Right lung (tissue), 5 donors: ENCODE results near the gene CHCHD4. TPM values are rescaled to one million over a fixed set of nuclear protein-coding genes. Genes with fewer than 3 reads are reported as not detected.
"Not testable (repeated sequence)": the region's sequence is repeated elsewhere in the genome, so short reads cannot be mapped to it uniquely, and the experiment has no call there.

Source experiments
- DNase-seq, 2 donors: peaks; one replicate each; pipeline ENCODE4 v3.0.0-alpha.2; 2013
- polyA plus RNA-seq, 5 donors: library from polyadenylated mRNA; unstranded; fragments of 120-200 nt; gene quantifications; one replicate each; pipeline versions ENCODE4 v1.2.1 to v1.2.3, GENCODE V29; 2013; ENCODE audit warnings: inconsistent platforms in 1 of 5, low replicate concordance in 1 of 5; ENCODE audit not compliant: insufficient read length in 5 of 5, insufficient read depth in 1 of 5

The CHCHD4 gene
- polyA plus RNA-seq, 5 donors, result 13.0 to 14.5 (median 13.6) TPM

GRCh38 chr3:14077310-14077709 lies 47.4 kb downstream of the CHCHD4 start:
- DNase-seq, result no peak

- DNase-seq, result not testable (repeated sequence)
Observed at GRCh38 chr3:14075233-14075632, 49.4 kb downstream of the CHCHD4 start.

GRCh38 chr3:14064910-14065309 lies 59.8 kb downstream of the CHCHD4 start:
- DNase-seq, result no peak

- DNase-seq, result no peak
Observed at GRCh38 chr3:14063152-14063551, 61.5 kb downstream of the CHCHD4 start.

Other genes starting within 250 kb of the CHCHD4 start
- 1 to 10 TPM in 1 of 5 donors, under 1 TPM in 4; 0.44 to 1.5 (median 0.79) TPM for gene WNT7A, start 244.8 kb downstream of the CHCHD4 start, polyA plus RNA-seq
- gene TMEM43, start 182 bp upstream of the CHCHD4 start, polyA plus RNA-seq, result 10 to 100 TPM; 61.5 to 65.8 (median 62.1) TPM
- 10 to 100 TPM; 35.7 to 49.5 (median 45.8) TPM for gene XPC, start 53.7 kb upstream of the CHCHD4 start, polyA plus RNA-seq
- 10 to 100 TPM; 13.4 to 18.9 (median 16.2) TPM for gene LSM3, start 53.9 kb upstream of the CHCHD4 start, polyA plus RNA-seq